ENCODE results near the gene ELL2.
A peak's percentile ranks its signal among the peaks of the same experiment; 100 is the strongest.
"Not testable (repeated sequence)": the region's sequence is repeated elsewhere in the genome, so short reads cannot be mapped to it uniquely, and the experiment has no call there.

The ELL2 gene

GRCh38 chr5:95907067-95907705 lies 54.5 kb downstream of the ELL2 start:
- no peak for TF ChIP-seq CTCF (IDR thresholded peaks at IDR 0.05; ENCODE audit: low read depth, low read length)
- no peak for TF ChIP-seq MYC (IDR thresholded peaks at IDR 0.05; ENCODE audit: low read depth, low read length)
- no peak for TF ChIP-seq MAX (IDR thresholded peaks at IDR 0.05; ENCODE audit: low read depth, low read length)
- TF ChIP-seq POLR2A (IDR thresholded peaks at IDR 0.05; ENCODE audit: extremely low read depth, insufficient read length) = no peak
- no peak for DNase-seq (ENCODE audit: low read depth)
- no peak overlapping the region for H3K4me3 ChIP-seq (ENCODE audit: low read depth, low read length)

GRCh38 chr5:95906398-95906797 lies 55.3 kb downstream of the ELL2 start:
- DNase-seq (ENCODE audit: low read depth); H3K4me3 ChIP-seq (ENCODE audit: low read depth, low read length): not testable (repeated sequence)

- H3K4me3 ChIP-seq (ENCODE audit: low read depth, low read length) = no peak overlapping the region
- no peak for DNase-seq (ENCODE audit: low read depth)
- TF ChIP-seq POLR2A (IDR thresholded peaks at IDR 0.05; ENCODE audit: extremely low read depth, insufficient read length) (no peak), CTCF (IDR thresholded peaks at IDR 0.05; ENCODE audit: low read depth, low read length) (no peak), MAX (IDR thresholded peaks at IDR 0.05; ENCODE audit: low read depth, low read length) (no peak), MYC (IDR thresholded peaks at IDR 0.05; ENCODE audit: low read depth, low read length) (no peak)
These were observed 56.8 kb downstream of the ELL2 start for GRCh38 chr5:95904827-95905226.

- no peak for TF ChIP-seq MAX (IDR thresholded peaks at IDR 0.05; ENCODE audit: low read depth, low read length)
- TF ChIP-seq MYC (IDR thresholded peaks at IDR 0.05; ENCODE audit: low read depth, low read length) = no peak
- no peak for TF ChIP-seq POLR2A (IDR thresholded peaks at IDR 0.05; ENCODE audit: extremely low read depth, insufficient read length)
- no peak for TF ChIP-seq CTCF (IDR thresholded peaks at IDR 0.05; ENCODE audit: low read depth, low read length)
- H3K4me3 ChIP-seq (ENCODE audit: low read depth, low read length) = no peak overlapping the region
- DNase-seq (ENCODE audit: low read depth) = no peak
These were observed 57.8 kb downstream of the ELL2 start for GRCh38 chr5:95903838-95904237.

GRCh38 chr5:95901676-95902627 lies 59.7 kb downstream of the ELL2 start:
- TF ChIP-seq MAX (IDR thresholded peaks at IDR 0.05; ENCODE audit: low read depth, low read length) = no peak
- TF ChIP-seq POLR2A (IDR thresholded peaks at IDR 0.05; ENCODE audit: extremely low read depth, insufficient read length) = no peak
- TF ChIP-seq CTCF (IDR thresholded peaks at IDR 0.05; ENCODE audit: low read depth, low read length) = no peak
- TF ChIP-seq MYC (IDR thresholded peaks at IDR 0.05; ENCODE audit: low read depth, low read length) = no peak
- no peak overlapping the region for H3K4me3 ChIP-seq (ENCODE audit: low read depth, low read length)
- DNase-seq (ENCODE audit: low read depth) = peak; percentile 29

- DNase-seq (ENCODE audit: low read depth) = no peak
- no peak overlapping the region for H3K4me3 ChIP-seq (ENCODE audit: low read depth, low read length)
- TF ChIP-seq MYC (IDR thresholded peaks at IDR 0.05; ENCODE audit: low read depth, low read length) (no peak), POLR2A (IDR thresholded peaks at IDR 0.05; ENCODE audit: extremely low read depth, insufficient read length) (no peak), CTCF (IDR thresholded peaks at IDR 0.05; ENCODE audit: low read depth, low read length) (no peak), MAX (IDR thresholded peaks at IDR 0.05; ENCODE audit: low read depth, low read length) (no peak)
These were observed 61.2 kb downstream of the ELL2 start for GRCh38 chr5:95900383-95900958.

All from NB4 (cell line).